ENCODE results near the gene ISL2. TPM values are rescaled to one million over a fixed set of nuclear protein-coding genes. Genes with fewer than 3 reads are reported as not detected.

Gene ISL2
- total and polyA plus RNA-seq, 2 of the 13 experiments (the other 11 are each of a cell fraction or from before 2014, with no cell fraction given): 4.3 to 5.1 TPM

GRCh38 chr15:76299786-76300185, 36.8 kb upstream of the ISL2 start (continued):
- TF ChIP-seq ZBTB34 (CRISPR knock-in tag; IDR thresholded peaks at IDR 0.05) (no peak), MAFF (IDR thresholded peaks at IDR 0.05; ENCODE audit: low read depth, low read length) (no peak), ZBED4 (CRISPR knock-in tag; IDR thresholded peaks at IDR 0.05; ENCODE audit: borderline replicate concordance) (no peak), ZFP37 (CRISPR knock-in tag; IDR thresholded peaks at IDR 0.05; ENCODE audit: borderline replicate concordance) (no peak), ZSCAN25 (CRISPR knock-in tag; IDR thresholded peaks at IDR 0.05) (no peak), BRCA1 (CRISPR knock-in tag; IDR thresholded peaks at IDR 0.05) (no peak)

- H3K27me3 ChIP-seq (ENCODE audit: control insufficient read depth in 1 of 2, insufficient read depth in 2 of 2, low read length in 2 of 2): no peaks in the 10 kb centered on the region
- ATAC-seq: no peak
- no peak overlapping the region for H3K9ac ChIP-seq (ENCODE audit: insufficient read depth, low read depth, low read length)
- ChIA-PET CTCF (ENCODE audit: low intra/inter-chr PET ratio, low total read pairs) (no interaction called here), POLR2A (no interaction called here)
- no peak overlapping the region for H3K27ac ChIP-seq (ENCODE audit: extremely low read length, insufficient read depth, low read length)
- no peaks in the 10 kb centered on the region for H3K9me3 ChIP-seq (ENCODE audit: low read length)
- no peak overlapping the region for H2AFZ ChIP-seq (ENCODE audit: low read length)
- no peak for FAIRE-seq
- intact Hi-C loops (cut with micrococcal nuclease; ENCODE audit: unreplicated experiment): loop anchor here (5.0 kb wide), 1 partner anchor 33 kb away; the partner anchor contains the start of gene ISL2
- peaks cover 0 to 2% of the 10 kb centered on the region in 2 experiments; a peak in 1 of 5 replicates for H3K36me3 ChIP-seq (replicated peaks in 1 of 2; ENCODE audit: control insufficient read depth in 1 of 2, insufficient read depth in 2 of 2, low read length in 2 of 2)
- no peak for DNase-seq (ENCODE audit: low spot score)
- H3K4me2 ChIP-seq (ENCODE audit: low read depth, low read length): no peak overlapping the region
- peaks cover 96% of the 10 kb centered on the region for H3K79me2 ChIP-seq (ENCODE audit: insufficient read depth, low read length)
- WGBS (ENCODE audit: low lambda C conversion rate): 88% methylated on average over 1 of the region's 1 CpG
- in situ Hi-C loops (cut with HindIII; ENCODE audit: extremely low pct_ligation_motif_present, low pct_unique_long_range_greater_than_20kb): no loop called here
- H4K20me1 ChIP-seq (ENCODE audit: insufficient read depth, low read length): peaks cover 82% of the 10 kb centered on the region
- H3K4me1 ChIP-seq (ENCODE audit: insufficient read depth, low read length): peaks cover 50% of the 10 kb centered on the region
- no peak overlapping the region for H3K4me3 ChIP-seq (replicated peaks in 1 of 3; ENCODE audit: insufficient read depth in 1 of 3, low read depth in 2 of 3, low read length in 3 of 3)
- no TSS peak for BruUV-seq (replicated peaks)
- TF ChIP-seq CENPT (CRISPR knock-in tag; IDR thresholded peaks at IDR 0.05; ENCODE audit: low read depth): no peak
- TF ChIP-seq ISX (CRISPR knock-in tag; conservative IDR thresholded peaks at IDR 0.05): no peak
- TF ChIP-seq NAIF1 (CRISPR knock-in tag; IDR thresholded peaks at IDR 0.05; ENCODE audit: borderline replicate concordance): no peak
- no peak for TF ChIP-seq ZNF598 (CRISPR knock-in tag; IDR thresholded peaks at IDR 0.05; ENCODE audit: borderline replicate concordance)
- TF ChIP-seq ZNF644 (CRISPR knock-in tag; IDR thresholded peaks at IDR 0.05; ENCODE audit: low read depth): no peak
- TF ChIP-seq ZNF225 (CRISPR knock-in tag; IDR thresholded peaks at IDR 0.05): no peak
- TF ChIP-seq REXO4 (CRISPR knock-in tag; IDR thresholded peaks at IDR 0.05; ENCODE audit: borderline replicate concordance): no peak
- TF ChIP-seq ZNF781 (CRISPR knock-in tag; IDR thresholded peaks at IDR 0.05; ENCODE audit: borderline replicate concordance, not compliant biosample characterization): no peak
- no peak for TF ChIP-seq SPEN (CRISPR knock-in tag; IDR thresholded peaks at IDR 0.05; ENCODE audit: low read depth)
- no peak for TF ChIP-seq ZBTB33 (CRISPR knock-in tag; IDR thresholded peaks at IDR 0.05)
- no peak for TF ChIP-seq ZNF572 (CRISPR knock-in tag; IDR thresholded peaks at IDR 0.05)
- no peak for TF ChIP-seq ZNF44 (CRISPR knock-in tag; IDR thresholded peaks at IDR 0.05)
These were observed 32.7 kb upstream of the ISL2 start for GRCh38 chr15:76303909-76304308.
